ENCODE measurements around the gene ESPNL.

DNA sequence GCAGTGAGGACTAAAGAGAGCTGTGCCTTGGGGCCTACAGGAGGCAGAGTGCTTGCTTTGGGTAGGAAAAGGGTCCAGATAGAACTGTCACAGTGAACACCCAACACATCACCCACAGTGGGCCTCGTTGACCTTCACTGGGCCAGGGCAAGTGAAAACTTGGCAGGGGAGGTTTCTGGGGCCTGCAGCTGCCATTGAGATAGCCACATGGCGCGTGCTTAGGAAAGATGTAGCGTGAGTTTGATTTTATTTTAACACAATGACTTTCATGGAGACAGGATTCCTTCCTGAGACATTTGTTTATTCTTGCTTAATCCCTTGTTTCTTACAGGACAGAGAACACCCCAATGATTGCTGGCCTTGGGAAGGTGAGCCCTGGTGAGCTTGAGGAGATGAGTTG lies 9.3 kb upstream of the ESPNL start:
- TF ChIP-seq POLR2A (IDR thresholded peaks at IDR 0.05; ENCODE audit: low read length) (no peak), GATA1 (IDR thresholded peaks at IDR 0.05; ENCODE audit: low read depth, low read length) (no peak)
